GM19455 (cell line): ENCODE measurements around the gene MRPL37.
"Not testable (repeated sequence)": the region's sequence is repeated elsewhere in the genome, so short reads cannot be mapped to it uniquely, and the experiment has no call there.

Experiments used
- ATAC-seq: cut with Tn5 transposase; IDR thresholded peaks from one replicate; pipeline ENCODE4 v1.9.1; 2021; ENCODE audit not compliant: unreplicated experiment

Gene MRPL37

DNA sequence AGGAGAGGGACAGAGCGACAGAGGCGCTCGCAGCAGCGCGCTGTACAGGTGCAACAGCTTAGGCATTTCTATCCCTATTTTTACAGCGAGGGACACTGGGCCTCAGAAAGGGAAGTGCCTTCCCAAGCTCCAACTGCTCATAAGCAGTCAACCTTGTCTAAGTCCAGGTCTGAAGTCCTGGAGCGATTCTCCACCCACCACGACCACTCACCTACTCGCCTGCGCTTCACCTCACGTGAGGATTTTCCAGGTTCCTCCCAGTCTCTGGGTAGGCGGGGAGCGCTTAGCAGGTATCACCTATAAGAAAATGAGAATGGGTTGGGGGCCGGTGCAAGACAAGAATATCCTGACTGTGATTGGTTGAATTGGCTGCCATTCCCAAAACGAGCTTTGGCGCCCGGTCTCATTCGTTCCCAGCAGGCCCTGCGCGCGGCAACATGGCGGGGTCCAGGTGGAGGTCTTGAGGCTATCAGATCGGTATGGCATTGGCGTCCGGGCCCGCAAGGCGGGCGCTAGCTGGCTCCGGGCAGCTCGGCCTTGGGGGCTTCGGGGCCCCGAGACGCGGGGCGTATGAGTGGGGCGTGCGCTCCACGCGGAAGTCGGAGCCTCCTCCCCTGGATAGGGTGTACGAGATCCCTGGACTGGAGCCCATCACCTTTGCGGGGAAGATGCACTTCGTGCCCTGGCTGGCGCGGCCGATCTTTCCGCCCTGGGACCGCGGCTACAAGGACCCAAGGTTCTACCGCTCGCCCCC lies at the start of gene MRPL37, which contains the start of gene CYB5RL:
Gene MRPL37 (plus strand): TSS at position 403 of the 754 bp plus-strand sequence. CDS start 77 bp downstream, at position 480.
Gene CYB5RL (minus strand): TSS at position 266 of the 754 bp plus-strand sequence. CDS start 4,414 bp downstream, outside the sequence.
- peak; percentile 98 for ATAC-seq

GRCh38 chr1:54151013-54151412 lies 49.0 kb upstream of the MRPL37 start:
- no peak for ATAC-seq

- no peak for ATAC-seq
These were observed 47.3 kb upstream of the MRPL37 start, which contains the start of gene CDCP2 for GRCh38 chr1:54152696-54153095. CDCP2 (minus strand) TSS chr1:54153000; CDS start chr1:54152922, 78 bp downstream.

DNA sequence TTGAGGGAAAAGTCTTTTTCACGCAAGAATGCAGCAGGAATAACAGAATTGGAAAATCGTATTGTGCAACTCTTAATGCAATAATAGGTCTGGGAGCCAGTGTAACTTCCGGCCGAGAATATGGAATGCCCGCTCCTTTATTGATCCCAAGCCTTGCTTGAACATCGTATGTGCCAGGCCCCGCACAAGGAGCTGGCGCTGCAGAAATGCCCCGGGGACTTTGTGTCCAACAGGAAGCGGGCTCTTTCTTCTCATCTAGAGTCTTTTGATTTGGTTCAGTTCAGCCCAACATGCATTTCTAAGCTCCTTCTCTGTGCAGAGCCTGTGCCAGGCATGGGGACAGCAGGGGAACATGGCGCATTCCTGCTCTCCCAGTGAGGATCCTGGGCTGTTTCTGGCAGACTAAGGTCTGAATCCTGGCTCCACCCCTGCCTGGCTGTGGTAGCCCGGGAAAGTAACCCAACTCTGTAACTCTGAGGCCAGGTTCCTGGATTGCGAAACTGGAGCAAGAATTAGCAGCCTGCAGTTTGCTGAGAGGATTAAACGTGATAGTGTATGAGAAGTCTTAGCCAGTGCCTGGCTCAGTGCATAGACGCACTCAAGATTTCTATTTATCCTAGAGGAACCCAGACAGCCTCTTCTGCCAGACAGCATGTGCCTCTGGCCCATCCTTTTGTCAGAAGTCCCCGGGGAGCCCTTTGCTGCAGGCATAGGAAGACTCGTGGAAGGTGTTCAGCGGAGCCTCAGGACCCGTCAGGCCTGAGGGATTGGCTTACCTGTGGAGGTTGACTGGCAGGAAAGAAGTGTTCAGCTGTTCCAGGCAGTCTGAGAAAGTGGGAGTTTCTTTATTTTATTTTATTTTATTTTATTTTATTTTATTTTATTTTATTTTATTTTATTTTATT lies 46.2 kb upstream of the MRPL37 start:
- ATAC-seq = no peak

DNA sequence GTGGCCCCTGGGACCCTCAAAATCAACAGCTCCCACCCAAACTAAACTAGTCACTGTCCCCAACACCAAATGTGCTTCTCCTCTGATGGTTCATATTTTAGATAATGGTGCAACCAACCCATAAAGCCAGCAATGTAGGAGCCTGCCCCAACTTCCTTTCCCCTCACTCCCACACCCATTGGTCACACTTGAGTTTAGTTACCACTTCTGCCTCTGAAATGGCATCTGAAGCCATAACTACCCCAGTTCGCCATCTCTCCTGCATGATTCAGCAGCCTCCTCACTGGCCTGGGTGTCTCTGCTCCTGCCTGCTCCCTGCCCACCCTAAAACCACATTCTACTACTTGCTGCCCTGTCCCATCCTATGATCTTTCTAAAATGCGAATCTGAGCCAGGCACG lies 43.8 kb upstream of the MRPL37 start:
- ATAC-seq = no peak

DNA sequence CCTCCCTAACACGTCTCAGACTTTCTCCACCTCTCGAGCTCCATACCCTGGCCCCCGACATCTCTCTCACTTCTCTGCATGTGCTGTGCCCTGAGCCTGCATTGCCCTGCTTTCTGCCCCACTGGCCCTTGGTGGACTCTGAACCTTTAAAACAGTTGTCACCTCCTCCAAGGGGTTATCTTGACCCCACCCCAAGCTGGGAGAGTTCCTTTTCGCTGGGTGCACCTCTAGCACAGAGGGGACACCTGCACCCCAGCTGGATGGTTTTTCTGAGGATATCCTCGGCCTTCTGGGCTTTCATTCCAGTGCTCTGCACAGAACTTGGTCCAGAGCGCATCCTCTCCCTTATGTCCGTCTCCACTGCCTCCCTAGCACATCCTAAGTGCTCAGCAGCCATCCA lies 43.0 kb upstream of the MRPL37 start:
- no peak for ATAC-seq

DNA sequence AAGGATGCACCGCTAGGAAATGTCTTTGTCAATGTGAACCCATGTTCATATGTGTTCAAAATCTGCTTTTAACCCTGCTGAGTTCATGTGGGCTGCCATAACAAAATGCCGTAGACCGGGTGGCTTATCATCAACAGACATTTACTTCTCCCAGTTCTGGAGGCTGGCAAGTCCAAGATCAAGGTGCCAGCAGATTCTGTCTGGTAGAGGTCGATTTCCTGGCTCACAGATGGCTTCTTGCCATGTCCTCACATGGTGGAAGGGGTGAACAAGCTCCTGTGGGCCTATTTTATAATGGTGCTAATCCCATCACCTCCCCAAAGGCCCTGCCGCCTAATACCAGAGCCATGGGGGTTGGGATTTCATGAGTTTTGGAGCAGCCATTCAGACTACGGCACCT lies 42.6 kb upstream of the MRPL37 start:
- no peak for ATAC-seq

DNA sequence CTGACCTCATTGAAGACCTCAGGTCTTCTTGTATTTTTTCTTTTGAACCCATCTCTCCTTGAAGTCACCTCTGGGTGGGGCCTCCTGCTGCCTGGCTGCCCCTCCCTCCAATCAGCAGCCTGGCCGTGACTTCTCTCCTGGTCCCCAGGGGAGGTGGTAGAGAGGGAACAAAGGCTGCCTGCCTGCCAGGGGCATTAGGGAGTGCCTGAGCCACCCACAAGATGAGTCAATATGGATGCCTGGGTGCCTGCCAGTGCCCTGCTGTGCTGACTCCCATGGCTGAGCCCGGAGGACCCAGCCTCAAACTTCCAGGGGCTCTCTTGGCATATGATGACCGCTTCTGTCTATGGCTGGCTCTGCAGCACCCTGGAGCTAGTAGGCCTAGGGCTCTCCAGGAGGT lies 41.9 kb upstream of the MRPL37 start:
- no peak for ATAC-seq

DNA sequence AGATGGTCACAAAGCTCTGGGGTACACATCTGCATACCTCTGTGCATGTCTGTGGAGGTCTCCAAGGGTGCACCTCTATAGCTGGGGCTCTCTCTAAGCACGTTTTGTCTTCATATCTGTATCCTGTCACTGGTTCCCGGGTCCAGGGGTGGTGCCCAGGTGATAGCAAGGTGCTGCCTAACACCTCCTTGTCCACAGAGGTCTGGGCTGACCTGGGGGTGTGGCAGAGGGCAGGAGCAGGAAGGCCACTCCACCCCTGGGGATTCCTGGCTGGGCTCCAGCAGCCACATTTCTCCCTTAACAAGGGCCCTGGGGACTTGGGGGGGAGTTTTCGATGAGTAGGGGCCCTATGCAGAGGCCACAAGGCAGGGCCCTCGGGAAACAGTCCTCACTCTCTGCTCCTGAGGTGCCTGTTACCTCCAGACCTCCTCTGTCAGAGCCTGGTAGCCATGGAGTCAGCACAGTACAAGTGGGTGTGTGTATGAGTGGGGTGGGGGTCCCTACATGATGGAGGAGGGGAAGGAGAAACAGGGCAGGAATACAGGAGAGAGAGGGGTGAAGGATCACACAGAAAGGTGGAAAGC lies 40.1 kb upstream of the MRPL37 start:
- no peak for ATAC-seq

- no peak for ATAC-seq
These were observed 39.6 kb upstream of the MRPL37 start for GRCh38 chr1:54160351-54160750.

DNA sequence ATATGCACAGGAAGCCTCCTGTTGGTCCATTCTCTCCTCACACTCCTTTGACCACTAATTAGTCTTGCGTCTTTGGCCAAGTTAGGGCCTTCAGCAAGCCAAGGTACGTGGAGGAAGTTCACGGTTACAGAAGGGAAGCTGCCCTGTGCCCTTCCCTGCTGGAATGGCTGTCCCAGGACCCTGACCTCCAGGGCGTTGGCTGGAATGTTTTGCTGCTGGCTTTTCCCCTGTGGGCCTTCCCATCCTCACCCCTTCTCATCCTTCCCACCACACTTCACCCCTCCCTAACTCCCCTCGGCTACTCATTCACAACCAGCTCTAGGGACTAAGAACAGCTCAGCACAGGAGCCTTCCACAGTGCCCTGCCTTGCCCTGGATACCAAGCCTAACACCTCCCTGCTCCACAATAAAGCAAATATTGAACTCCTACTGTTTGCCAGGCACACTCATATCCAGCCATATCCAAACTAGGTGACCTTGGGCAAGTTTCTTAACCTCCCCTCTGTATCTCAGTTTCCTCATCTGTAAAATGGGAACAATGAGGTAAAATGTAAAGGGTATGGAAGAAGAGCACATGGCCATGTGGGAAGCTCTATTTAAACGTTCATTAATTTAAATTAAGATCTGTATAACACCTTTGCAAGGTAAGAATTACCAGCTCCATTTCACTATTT lies 38.3 kb upstream of the MRPL37 start:
- ATAC-seq = no peak

DNA sequence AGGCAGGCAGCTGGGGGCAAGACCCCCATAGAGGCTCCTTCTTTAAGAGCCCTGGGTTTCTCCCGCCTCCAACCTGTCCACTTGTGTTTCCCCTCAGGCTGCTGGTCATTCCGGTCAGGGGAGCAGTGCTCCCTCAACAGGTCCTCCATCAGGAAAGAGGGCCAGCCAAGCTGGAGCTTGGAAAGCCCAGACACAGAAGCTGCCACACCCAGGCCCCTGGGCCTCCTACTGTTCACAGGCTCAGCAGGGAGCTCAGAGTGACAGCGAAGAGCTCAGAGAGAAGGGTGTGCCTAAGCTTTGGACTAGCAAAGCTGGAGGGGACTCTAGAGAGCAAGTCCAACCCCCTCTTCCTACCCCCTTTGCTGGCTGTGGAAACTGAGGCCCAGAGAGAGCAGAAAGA lies 36.9 kb upstream of the MRPL37 start:
- no peak for ATAC-seq

- ATAC-seq = no peak
These were observed 36.4 kb upstream of the MRPL37 start for GRCh38 chr1:54163573-54163972.

- no peak for ATAC-seq
These were observed 34.8 kb upstream of the MRPL37 start for GRCh38 chr1:54165146-54165545.

- not testable (repeated sequence) for ATAC-seq
These were observed 33.6 kb upstream of the MRPL37 start for GRCh38 chr1:54166357-54166756.

- ATAC-seq = no peak
These were observed 32.4 kb upstream of the MRPL37 start for GRCh38 chr1:54167422-54168139.

- ATAC-seq = no peak
These were observed 31.6 kb upstream of the MRPL37 start for GRCh38 chr1:54168206-54168965.

DNA sequence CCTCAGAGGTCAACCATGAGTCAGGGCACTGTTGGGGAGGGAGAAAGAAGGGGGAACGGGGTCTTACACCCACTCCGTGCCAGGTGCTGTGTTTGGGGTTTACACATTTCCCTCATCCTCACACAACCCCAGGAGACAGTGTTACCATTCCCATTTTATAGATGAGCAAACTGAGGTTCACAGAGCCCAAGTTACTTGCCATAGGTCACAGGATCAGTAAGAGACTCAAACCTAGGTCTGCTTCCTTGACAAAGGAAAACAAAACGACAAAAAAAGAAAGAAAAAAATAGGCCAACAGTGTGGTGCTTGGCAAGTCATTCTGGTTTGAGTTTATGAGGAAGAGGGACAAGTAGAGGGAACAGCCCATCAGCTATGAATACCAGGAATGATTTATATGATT lies 30.9 kb upstream of the MRPL37 start:
- no peak for ATAC-seq

GRCh38 chr1:54171016-54171415 lies 29.0 kb upstream of the MRPL37 start:
- ATAC-seq = no peak

- no peak for ATAC-seq
These were observed 28.4 kb upstream of the MRPL37 start for GRCh38 chr1:54171606-54172005.
